ENCODE results near the gene NANOS2.

- TF ChIP-seq EZH2 (IDR thresholded peaks at IDR 0.05; ENCODE audit: insufficient read depth, poor library complexity, severe bottlenecking), result no peak
- TF ChIP-seq EZH2phosphoT487 (IDR thresholded peaks at IDR 0.05; ENCODE audit: insufficient read depth, low read depth), result no peak
Measured at GRCh38 chr19:45886427-45887199, 28.0 kb downstream of the NANOS2 start.
